NCI-H2227 treated with DMSO at 0.1 percent for 48 hours (cell line): Measurements from ENCODE around the gene KCNJ18.
"Not testable (repeated sequence)": the region's sequence is repeated elsewhere in the genome, so short reads cannot be mapped to it uniquely, and the experiment has no call there.

Source experiments
- DNase-seq: peaks from one replicate; lab custom pipeline; 2025; lab: John Stamatoyannopoulos, UW

The KCNJ18 gene

GRCh38 chr17:21702940-21703640 lies 10.8 kb downstream of the KCNJ18 start:
- not testable (repeated sequence) for DNase-seq

- not testable (repeated sequence) for DNase-seq
Observed at GRCh38 chr17:21703891-21704872, 11.9 kb downstream of the KCNJ18 start.

GRCh38 chr17:21705021-21705601 lies 12.8 kb downstream of the KCNJ18 start:
- no peak for DNase-seq

GRCh38 chr17:21705746-21706145 lies 13.4 kb downstream of the KCNJ18 start:
- DNase-seq: not testable (repeated sequence)

GRCh38 chr17:21706546-21706945 lies 14.2 kb downstream of the KCNJ18 start:
- DNase-seq: not testable (repeated sequence)

- DNase-seq: not testable (repeated sequence)
Observed at GRCh38 chr17:21707131-21707530, 14.8 kb downstream of the KCNJ18 start.

GRCh38 chr17:21707711-21708611 lies 15.6 kb downstream of the KCNJ18 start:
- not testable (repeated sequence) for DNase-seq

- not testable (repeated sequence) for DNase-seq
Observed at GRCh38 chr17:21708612-21709535, 16.6 kb downstream of the KCNJ18 start.

GRCh38 chr17:21709994-21710393 lies 17.7 kb downstream of the KCNJ18 start:
- not testable (repeated sequence) for DNase-seq

GRCh38 chr17:21710486-21710885 lies 18.2 kb downstream of the KCNJ18 start:
- not testable (repeated sequence) for DNase-seq

- DNase-seq: no peak
Observed at GRCh38 chr17:21711182-21711581, 18.9 kb downstream of the KCNJ18 start.

GRCh38 chr17:21713020-21713419 lies 20.7 kb downstream of the KCNJ18 start:
- not testable (repeated sequence) for DNase-seq

- DNase-seq: not testable (repeated sequence)
Observed at GRCh38 chr17:21713631-21714030, 21.3 kb downstream of the KCNJ18 start.

- DNase-seq: not testable (repeated sequence)
Observed at GRCh38 chr17:21714676-21715075, 22.4 kb downstream of the KCNJ18 start.

GRCh38 chr17:21715877-21716276 lies 23.6 kb downstream of the KCNJ18 start:
- not testable (repeated sequence) for DNase-seq

- not testable (repeated sequence) for DNase-seq
Observed at GRCh38 chr17:21718971-21719370, 26.6 kb downstream of the KCNJ18 start.

- not testable (repeated sequence) for DNase-seq
Observed at GRCh38 chr17:21719511-21720226, 27.3 kb downstream of the KCNJ18 start.

GRCh38 chr17:21720566-21720965 lies 28.2 kb downstream of the KCNJ18 start:
- not testable (repeated sequence) for DNase-seq

- DNase-seq: not testable (repeated sequence)
Observed at GRCh38 chr17:21722268-21722667, 29.9 kb downstream of the KCNJ18 start.
